HG02588 (cell line): ENCODE measurements around the gene SLC4A3.
A peak's percentile ranks its signal among the peaks of the same experiment; 100 is the strongest.
"Not testable (repeated sequence)": the region's sequence is repeated elsewhere in the genome, so short reads cannot be mapped to it uniquely, and the experiment has no call there.

ENCODE experiments used
- ATAC-seq: cut with Tn5 transposase; IDR thresholded peaks from one replicate; pipeline ENCODE4 v1.9.1; 2021; ENCODE audit warnings: mild to moderate bottlenecking, moderate library complexity; ENCODE audit not compliant: unreplicated experiment

The SLC4A3 gene

DNA sequence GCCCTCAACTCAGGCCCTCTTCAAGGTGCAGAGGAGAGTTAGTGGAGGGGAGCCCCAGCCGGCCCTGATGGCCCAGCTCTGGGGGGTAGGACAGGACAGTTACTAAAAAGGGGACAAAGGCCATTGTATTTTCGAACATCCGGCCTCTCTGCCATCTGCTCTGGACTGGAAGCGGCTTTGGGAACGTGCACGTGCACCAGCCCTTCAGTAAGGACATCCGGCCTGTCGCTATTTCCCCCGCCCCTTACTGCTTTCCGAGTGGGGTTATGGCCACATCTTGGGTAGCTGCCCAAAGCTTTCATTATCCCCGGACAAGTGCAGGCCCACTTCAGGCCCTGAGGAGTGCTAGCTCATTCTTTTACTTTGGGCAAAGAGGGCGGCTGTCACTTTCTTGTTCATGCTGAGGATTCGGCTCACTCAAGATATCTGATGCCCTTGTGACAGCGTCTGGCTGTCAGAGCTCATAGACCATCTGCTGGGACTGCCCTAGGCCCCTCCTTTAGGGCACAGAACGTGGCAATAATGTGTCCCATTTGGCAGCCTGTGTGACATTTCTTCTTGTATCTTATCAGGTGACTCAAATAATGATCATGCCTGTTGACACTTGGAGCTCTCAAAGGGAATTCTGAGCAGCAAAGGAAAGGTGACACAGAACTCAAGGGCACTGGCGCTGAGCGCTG is 17.5 kb downstream of the SLC4A3 start:
- no peak for ATAC-seq

DNA sequence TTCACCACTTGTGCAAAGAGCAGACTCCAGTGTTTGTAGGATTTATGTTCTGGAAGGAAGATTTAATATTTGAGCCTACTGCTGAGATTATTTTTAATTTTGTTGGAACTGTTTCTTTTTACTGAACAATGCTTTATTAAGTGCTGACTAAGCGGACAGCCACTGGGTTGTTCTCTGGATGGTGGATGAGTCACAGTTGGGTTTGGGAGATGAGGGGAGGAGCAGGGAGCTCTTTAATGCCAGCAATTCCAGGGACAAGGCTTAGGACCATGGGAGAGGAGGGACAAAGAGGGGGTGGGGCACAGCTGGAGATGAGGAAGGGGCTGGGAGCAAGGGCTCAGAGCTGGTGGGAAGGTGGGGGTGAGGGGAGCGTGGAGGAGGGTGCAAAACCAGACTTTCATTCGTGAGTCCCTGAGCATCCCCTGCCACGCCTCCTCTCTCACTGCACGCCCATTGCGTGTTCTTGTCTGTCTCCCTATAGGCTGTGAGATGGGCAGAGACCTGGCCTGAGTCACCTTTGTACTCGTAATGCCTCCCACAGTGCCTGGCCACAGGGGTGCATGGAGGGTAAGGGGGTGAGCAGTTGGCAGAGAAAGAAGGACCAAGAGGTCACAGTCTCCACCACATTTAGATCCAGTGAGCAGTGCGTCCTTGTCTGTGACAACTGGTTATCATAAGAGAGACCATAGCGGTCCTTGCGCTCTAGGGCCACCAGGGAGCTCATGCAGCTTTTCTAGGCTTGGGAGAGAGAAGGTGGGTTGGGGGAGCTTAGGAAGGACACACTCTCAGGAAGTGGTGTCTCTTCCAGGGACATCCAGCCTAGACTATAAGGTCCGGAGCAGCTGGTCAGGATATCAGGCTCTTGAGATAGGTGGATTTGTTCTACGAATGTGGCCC is 18.4 kb downstream of the SLC4A3 start:
- ATAC-seq, result no peak

DNA sequence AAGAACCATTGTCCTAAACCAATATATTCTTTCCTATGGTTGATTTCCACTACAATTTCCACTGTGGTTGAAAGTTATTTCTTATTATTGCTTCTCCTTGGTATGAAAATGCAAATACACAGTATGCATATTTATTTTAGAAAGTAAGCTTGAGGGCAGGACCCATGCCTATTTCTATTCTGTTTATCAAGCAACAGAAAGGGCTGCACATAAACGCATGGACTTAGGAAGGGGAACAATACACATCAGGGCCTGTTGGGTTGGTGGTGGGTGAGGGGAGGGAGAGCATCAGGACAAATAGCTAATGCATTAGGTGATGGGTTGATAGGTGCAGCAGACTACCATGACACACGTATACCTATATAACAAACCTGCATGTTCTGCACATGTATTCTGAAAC is 20.7 kb downstream of the SLC4A3 start:
- ATAC-seq, result no peak

DNA sequence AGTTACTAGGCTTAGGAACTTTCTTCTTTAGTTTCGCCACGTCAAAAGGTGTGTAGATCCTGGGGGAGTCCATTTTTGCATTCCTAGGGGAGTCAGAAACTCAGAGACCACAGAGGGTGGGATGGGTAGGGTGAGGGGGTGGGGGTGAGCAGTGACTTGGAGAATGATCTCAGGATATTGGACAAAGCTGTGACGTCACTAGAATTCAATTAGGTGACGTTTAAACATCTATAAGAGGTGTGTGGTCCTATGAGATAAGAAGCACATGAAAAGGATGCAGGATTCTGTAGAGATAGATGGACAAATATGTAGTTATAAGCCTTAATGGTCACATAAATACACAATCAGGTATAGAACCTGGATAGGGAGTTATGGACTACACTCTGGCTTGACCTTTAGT is 21.5 kb downstream of the SLC4A3 start:
- ATAC-seq, result no peak

DNA sequence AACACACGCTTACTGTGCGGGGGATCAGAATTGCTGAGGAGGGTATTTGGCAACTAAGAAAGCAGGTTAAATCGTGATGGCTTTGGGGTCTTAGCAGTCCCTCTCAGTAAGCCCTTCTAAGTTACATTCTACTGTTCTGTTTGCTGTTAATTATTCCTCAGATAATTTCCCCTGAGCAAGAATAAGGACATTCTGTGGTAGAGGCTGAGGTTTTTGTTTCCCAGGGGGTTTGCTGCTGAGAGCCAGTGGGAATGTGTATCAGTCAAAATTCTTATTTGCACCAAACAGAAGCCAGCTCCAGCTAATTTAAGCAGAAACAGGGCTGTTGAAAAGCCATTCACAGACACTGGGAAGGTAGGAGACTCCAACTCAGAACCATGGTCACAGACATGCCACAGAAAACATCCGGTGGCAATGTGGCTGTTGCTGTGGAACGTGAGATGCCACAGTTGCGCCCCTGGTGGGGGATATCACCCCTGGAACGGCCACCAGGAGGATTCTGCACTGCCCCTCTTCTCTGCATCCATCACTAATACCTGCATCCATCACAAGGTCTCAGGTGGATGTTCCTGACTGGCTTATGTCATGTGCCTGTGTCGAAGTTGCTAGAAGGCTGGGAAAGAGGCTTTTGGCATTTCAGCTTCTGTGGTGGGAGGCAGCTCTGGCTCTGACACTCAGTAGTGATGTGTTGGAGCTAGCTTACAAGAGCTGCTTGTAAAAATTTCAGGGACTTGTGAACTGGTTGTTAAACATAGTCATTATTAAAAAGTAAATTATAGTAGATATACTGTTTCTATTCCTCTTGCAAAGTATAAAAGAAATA is 23.2 kb downstream of the SLC4A3 start:
- ATAC-seq, result no peak

DNA sequence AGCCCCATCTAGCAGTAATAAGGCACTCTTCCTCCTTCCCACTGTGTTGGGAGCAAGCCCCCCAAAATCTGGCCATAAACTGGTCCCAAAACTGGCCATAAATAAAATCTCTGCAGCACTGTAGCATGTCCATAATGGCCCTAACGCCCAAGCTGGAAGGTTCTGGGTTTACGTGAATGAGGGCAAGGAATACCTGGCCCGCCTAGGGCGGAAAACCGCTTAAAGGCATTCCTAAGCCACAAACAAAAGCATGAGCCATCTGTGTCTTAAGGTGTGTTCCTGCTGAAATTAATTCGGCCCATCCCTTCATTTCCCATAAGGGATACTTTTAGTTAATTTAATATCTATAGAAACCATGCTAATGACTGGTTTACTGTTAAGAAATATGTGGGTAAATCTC is 24.2 kb downstream of the SLC4A3 start:
- ATAC-seq, result not testable (repeated sequence)

DNA sequence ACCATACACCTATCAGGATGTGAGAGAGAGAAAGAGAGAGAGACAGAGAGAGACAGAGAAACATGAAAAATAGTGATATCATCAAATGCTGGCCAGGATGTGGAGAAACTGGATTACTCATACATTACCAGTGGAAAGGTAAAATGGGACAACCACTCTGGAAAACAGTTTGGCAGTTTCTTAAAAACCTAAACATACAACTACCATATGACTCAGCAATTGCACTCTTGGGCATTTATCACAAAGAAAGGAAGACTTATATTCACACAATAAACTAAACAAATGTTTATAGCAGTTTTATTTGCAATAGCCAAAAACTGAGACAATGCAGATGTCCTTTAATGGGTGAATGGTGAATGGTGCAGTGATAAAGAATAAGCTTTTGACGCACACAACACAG is 29.1 kb downstream of the SLC4A3 start:
- no peak for ATAC-seq

DNA sequence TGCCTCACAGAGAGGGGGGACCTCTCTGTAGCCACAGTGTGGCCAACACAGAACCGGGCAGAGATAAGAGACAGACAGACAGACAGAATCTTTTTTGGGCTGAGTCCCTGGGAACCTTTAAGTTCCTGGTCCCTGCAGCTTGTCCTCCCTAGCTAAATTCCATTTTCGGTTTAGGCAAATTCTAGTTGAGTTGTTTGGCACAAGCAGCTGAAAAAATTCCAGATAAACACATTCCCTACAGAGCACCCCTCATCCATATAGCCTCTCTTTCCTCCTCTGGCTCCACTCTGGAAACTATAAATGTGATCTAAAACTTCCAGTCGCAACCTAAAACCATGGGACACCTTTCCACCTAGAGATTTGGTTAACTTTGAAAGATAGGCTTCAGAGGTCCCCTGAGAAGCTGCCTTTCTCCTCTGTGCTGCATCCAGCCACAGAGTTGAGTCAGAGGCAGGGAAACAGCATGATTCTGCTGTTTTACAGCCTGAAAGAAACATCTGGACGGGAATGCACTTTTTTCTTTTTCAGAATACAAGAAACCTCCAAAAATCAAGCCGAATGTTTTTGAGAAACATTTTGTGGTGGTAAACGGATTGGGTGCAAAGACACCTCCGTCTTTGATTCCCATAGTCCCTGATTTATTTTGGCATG is 30.9 kb downstream of the SLC4A3 start:
- no peak for ATAC-seq

DNA sequence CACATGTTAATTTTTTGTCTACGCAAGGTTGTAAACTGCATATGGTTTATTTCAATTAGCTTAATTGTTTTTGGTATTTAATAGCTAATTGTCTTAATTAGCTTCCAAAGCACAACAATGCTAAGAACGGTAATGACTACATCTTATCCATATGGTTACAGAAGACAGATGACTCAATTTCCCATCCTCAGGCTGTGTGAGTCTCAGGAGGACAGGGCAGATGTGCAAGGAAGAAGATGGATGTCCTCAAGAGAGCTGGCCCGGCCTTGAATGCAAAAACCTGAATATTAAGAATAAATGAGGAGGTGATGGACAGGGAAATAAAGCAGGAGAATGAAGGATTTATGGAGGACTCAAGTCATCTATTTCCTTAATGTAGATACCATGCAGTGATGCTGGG is 31.4 kb downstream of the SLC4A3 start:
- no peak for ATAC-seq

DNA sequence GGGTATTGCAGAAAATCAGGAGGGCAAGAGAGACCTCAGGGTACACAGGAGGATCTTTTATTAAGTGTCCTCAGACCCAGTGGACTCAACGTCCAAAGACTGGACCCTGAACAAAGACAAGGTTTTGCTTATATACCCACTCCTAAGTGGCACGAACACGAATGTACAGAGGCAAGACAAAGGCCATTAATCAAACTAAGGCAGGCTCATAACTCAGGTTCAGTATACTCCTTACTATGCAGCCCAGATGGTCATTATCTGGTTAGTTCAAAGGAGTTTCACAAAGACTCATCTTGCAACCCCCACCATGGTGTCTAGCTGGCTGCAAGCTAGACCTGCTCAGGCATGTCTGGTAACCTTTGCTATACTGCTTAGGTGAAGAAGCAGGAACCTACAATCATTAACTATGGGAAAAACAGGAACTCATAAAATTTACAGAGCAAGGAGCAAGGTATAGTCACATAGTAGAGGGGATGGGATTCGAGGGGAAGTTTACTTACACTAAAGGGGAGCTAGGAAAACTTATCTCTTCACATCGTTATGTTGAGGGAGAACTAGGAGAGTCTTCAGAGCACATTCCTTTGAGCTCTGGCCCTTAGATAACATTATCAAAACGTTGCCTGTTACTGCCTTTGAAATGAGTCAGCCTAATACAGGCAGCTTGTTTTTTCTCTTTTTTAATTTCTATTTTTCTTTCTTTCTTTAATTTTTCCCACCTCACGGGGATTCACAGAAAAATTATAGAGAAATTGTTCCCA is 33.9 kb downstream of the SLC4A3 start:
- ATAC-seq, result peak; percentile 87

DNA sequence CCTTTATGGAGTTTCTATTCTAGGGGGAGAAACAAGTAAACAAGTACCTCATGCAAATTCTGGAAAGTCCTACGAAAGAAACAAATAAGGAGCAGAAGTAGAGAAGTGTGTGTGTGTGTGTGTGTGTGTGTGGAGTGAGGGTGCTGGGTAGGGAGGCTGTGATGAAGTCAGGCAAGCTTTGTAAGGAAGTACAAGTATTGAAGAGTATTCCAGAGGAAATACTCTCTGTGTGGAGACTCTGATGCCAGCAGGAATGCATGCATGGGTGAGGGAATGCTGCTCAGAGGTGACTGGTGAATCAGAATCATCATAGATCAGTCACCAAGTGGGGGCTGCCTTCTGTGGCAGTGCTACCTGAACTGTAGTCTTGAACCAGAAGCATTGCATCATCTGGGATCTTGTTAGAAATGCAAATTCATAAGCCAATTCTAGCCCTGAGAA is 34.5 kb downstream of the SLC4A3 start:
- ATAC-seq, result peak; percentile 15

DNA sequence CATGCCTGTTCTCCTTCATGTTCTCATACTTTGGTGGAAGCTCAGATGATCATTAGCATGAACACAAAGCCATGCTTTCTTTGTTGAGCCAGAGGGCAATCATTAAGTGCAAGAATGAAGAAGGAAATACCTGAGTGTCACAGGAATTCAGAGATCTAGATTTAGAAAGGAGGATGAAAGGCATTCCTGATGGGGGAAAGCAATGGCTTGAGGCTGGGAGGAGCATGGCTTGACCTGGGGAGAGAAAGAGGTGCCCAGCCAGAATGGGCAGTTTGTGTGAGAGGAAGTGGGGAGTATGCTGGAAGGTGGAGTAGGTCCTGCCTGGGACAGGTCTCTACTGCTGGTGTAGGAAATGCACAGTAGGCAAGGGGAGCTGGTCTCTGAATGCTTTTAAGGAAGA is 35.1 kb downstream of the SLC4A3 start:
- ATAC-seq, result no peak

DNA sequence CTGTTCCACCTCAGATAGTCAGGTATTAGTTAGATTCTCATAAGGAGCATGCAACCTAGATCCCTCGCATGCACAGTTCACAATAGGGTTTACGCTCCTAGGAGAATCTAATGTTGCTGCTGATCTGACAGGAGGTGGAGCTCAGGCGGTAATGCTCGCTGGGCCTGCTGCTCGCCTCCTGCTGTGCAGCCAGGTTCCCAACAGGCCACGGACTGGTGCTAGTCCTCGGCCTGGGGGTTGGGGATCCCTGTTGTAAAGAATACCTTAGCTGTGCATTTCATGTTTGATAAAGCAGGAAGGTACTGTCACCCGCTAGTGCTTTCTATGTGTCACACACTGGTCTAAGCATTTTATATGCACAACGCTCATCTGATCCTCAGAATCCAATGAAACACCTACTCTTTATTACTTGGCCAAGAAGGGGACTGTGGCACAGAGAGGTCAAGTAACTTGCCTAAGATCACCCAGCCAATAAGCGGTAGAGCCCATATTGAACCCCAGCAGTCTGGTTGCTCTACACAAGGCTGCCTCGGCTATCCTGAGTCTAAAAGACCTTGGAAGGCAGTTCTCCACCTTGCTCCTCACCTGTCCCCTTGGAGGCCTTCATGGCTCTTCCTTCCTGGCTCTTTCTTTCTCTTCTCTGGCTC is 35.8 kb downstream of the SLC4A3 start:
- ATAC-seq, result no peak

DNA sequence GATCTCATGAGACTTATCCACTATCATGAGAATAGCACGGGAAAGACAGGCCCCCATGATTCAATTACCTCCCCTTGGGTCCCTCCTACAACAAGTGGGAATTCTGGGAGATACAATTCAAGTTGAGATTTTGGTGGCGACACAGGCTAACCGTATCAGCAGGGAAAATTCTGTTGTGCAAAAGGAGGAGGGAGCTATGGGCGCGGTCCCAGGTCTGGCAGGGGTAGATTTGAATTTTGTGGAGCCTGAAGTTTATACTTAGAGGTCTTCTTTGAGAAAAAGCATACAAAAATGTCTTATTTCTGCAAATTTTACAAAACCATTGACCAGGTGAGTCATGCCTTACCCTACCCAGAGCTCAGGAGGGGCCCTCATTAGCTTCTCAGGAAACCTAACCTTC is 36.6 kb downstream of the SLC4A3 start:
- ATAC-seq, result no peak

DNA sequence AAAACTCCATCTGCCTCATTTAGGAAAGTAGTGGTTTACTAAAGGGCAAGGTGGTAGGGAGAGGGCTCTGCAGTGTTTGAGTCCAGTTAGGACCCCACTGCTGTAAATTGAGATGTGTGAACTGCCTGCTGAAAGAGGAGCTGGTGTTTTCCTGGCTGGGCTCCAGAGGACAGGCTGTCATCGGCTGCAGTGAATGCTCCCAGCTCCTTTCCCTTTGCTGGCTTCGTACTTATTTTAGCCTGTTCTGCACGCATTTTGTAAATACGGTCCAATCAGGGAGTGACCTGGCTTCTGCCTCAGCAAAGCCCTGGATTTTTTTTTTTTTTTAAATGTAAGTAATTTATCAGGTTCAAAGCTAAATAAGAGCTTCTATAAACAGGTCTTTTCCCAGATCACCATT is 37.5 kb downstream of the SLC4A3 start:
- ATAC-seq, result no peak

DNA sequence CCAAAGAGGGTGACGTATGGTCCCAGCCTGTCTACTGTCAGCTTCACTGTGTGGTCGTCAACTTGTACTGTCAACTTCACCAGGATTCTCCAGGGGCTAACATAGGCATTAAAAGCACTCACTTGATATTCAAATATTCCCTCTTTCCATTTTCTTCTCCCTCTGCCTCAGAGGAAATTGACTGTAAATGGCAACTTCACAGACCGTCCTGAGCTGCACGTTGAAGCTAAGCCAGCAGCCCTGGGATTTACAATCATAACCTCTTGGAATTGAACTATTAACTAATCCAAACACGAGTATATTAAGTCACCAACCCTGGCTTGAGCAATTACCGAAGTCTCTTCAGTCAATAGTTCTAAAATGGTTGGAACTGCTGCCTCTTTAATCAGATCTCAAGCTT is 38.5 kb downstream of the SLC4A3 start:
- no peak for ATAC-seq

DNA sequence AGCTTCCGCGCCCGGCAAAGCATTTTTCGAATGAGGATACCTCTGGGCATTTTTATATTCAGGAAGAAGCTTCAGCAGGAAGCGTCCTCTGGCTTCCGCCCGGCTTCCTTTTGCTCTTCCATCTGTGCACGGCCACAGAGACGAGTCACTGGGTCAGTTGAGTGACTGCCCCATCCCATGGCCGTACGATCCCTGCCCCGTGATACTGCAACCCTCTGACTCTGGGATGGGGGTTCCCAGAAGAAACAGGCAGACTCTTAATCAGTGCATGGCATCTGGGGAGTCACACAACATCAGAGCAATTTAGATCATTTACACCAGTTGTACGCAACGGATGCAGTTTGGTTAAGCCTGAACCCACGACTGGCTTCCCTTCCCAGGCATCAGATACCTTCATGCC is 40.9 kb downstream of the SLC4A3 start:
- no peak for ATAC-seq

DNA sequence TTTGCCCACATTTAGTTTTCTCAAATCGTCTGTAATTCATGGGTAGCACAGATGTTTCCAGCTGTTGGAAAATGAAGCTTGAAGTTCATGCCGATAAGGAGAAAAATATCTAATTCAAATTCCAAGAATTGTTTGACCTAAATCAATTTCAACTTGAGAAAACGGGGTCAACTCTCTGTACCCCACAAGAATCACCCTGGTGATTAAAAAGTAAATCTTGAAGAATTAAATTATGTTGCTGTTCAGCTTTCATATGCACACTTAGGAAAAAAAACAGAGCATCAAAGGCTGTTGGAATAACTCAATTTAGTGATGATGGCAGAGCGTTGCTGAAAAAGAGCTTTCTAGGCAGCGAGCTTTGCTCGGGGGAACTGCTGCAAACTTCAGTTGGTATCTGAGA is 43.0 kb downstream of the SLC4A3 start:
- ATAC-seq, result no peak

DNA sequence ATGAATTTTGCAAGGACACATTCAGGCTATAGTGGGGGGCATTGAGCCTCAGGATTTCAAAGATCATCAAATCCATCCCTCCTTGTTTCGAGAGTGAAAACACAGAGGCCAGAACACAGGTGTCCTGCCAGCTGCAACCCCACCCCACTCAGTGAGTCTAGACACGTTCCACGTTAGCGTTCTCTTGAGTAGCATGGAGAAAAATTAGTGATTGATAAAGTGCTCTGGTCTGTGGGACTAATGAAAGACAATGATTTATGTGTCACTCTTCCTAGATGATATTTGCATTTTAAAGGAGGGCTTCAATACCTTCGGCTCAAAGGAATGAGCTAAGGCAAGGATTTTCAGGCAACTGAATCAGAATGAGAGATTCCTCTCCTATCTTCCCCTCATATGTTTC is 43.8 kb downstream of the SLC4A3 start:
- ATAC-seq, result no peak

DNA sequence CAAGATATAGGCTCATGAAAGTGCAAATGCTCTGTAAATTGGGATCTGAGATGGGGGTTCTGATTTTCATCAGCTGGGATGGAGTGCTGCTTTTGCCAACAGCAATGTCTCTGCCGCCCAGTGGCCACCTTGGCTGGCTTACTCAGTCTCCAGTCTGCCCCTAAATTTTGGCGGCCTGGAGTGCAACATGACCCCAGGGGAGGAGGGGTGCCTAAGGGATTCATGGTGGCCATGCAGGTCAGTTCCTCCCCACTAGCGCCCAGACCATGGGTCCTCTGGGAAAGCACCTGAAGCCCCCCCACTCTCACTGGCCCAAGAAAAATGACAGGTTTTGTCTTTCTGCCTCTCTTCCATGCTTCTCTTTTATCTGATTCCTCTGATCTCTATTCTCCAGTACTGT is 45.0 kb downstream of the SLC4A3 start:
- ATAC-seq, result no peak
